ENCODE results near the gene MYO15A.

Gene MYO15A, protein sequence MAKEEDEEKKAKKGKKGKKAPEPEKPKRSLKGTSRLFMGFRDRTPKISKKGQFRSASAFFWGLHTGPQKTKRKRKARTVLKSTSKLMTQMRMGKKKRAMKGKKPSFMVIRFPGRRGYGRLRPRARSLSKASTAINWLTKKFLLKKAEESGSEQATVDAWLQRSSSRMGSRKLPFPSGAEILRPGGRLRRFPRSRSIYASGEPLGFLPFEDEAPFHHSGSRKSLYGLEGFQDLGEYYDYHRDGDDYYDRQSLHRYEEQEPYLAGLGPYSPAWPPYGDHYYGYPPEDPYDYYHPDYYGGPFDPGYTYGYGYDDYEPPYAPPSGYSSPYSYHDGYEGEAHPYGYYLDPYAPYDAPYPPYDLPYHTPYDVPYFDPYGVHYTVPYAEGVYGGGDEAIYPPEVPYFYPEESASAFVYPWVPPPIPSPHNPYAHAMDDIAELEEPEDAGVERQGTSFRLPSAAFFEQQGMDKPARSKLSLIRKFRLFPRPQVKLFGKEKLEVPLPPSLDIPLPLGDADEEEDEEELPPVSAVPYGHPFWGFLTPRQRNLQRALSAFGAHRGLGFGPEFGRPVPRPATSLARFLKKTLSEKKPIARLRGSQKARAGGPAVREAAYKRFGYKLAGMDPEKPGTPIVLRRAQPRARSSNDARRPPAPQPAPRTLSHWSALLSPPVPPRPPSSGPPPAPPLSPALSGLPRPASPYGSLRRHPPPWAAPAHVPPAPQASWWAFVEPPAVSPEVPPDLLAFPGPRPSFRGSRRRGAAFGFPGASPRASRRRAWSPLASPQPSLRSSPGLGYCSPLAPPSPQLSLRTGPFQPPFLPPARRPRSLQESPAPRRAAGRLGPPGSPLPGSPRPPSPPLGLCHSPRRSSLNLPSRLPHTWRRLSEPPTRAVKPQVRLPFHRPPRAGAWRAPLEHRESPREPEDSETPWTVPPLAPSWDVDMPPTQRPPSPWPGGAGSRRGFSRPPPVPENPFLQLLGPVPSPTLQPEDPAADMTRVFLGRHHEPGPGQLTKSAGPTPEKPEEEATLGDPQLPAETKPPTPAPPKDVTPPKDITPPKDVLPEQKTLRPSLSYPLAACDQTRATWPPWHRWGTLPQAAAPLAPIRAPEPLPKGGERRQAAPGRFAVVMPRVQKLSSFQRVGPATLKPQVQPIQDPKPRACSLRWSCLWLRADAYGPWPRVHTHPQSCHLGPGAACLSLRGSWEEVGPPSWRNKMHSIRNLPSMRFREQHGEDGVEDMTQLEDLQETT (N-terminal part only)

DNA sequence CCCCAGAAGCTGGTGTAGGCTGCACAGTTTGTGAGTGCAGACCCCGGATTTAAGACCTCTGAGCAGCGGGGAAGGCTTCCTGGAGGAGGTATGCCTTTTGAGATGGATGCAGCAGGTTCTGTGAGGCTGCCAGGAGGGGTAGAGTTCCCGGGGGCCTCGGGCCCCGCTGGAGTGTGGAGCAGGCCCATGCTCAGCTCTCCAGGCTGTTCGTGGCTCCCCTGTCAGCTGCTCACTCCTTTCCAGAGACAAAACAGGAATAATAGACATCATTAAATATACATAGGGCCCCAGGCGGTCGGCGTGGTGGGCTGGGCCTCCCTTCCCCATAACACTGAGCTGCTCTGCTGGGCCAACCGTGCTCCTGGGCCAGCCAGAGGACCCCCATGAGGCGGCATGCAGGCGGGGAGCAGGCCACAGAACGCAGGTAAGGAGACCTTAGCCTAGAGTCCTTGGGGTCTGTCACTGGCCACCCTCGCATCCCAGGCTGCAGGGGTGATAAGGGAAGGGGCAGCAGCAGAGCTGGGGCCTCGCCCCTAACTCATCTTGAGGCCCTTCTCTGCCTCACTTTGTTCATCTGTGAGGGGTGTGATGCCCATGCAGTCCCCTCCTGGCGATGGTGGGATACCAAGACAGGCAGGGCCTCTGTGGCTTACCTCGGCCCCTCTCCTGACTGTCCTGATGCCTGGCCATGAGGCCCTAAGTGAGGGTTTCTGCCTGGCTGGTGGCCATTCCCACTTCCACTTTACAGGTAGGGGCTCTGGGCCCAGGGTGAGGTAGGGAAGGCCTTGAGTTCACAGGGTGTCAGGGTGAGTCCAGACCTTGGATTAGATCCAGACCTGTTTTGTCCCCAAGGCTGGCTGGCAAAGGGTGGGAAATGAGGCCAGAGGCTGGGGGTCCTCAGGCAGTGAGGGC, at the start of gene MYO15A:
Gene MYO15A (plus strand): TSS at position 356 of the 912 bp plus-strand sequence. CDS start 10,045 bp downstream, outside the sequence.
- DNase-seq (ENCODE audit: low read depth) = no peak

DNA sequence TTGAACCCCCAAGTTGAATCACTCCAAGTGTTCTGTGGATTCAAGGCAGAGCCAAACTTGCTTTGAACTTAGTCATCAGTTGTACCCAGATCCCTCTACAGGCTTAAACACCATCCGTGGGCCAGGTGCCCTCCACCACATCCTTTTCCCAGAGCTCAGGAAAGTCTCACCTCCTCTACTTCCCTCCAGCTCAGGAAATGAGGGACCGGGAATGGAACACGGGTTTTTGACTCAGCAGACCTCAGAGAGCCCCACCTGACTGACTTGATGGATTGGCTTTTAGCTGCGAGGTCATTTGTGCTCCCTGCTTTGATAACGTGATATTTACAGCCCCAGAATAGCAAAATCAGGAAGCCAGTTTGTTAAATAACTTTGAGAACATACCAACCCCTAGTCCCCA, 49.3 kb upstream of the MYO15A start:
- DNase-seq (ENCODE audit: low read depth) = no peak

- DNase-seq (ENCODE audit: low read depth) = no peak
These were observed 44.5 kb upstream of the MYO15A start for GRCh38 chr17:18064053-18064452.

- DNase-seq (ENCODE audit: low read depth) = no peak
These were observed 43.0 kb upstream of the MYO15A start for GRCh38 chr17:18065546-18065945.

DNA sequence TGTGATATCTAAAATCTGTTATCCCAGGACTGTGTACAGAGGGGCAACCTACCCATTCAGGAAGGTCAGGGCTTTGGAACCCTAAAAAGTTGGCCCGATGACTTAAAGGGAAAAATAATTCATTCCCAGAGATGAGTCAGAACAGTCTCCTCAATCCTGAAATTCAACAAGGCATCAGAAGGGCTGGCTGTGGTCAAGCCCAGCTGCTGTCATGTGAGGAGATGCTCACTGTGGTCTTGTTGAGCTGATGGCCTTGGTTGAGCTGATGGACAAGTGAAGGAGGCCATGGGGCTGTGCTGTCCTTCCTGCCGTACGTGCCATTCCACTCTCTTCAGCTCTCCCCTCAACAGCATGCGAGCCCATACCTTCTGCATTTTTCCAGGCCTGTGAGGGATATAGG, 41.7 kb upstream of the MYO15A start:
- no peak for DNase-seq (ENCODE audit: low read depth)

DNA sequence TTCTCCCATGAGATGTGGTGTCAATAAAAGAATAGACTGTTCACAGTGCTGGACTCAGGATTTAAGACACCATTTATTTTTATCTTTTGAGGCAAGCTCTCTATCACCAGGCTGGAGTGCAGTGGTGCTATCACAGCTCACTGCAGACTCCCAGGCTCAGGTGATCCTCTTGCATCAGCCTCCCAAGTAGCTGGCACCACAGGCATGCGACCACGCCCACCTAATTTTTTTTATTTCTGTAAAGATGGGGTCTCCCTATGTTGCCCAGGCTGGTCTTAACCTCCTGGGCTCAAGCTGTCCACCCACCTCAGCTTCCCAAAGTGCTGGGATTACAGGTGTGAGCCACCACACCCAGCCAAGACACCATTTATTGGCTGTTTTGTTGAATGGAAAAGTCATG, 39.5 kb upstream of the MYO15A start:
- DNase-seq (ENCODE audit: low read depth) = no peak

- no peak for DNase-seq (ENCODE audit: low read depth)
These were observed 37.7 kb upstream of the MYO15A start for GRCh38 chr17:18070861-18071340.

DNA sequence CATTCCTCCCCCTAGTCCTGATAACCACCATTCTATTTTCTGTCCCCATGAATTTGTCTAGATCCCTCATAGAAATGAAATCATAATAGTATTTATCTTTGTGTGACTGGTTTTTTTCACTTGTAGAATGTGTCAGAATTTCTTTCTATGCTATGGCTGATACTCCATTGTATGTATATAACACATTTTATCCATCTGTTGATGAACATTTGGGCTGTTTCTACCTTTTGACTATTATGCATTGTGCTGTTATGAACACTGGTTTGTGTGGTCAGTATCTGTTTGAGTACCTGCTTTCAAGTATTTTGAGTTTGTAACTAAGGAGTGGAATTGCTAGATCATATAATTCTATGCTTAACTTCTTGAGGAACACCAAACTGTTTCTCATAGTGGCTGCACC, 36.8 kb upstream of the MYO15A start:
- no peak for DNase-seq (ENCODE audit: low read depth)

GRCh38 chr17:18074566-18075272, 33.8 kb upstream of the MYO15A start:
- DNase-seq (ENCODE audit: low read depth) = no peak

DNA sequence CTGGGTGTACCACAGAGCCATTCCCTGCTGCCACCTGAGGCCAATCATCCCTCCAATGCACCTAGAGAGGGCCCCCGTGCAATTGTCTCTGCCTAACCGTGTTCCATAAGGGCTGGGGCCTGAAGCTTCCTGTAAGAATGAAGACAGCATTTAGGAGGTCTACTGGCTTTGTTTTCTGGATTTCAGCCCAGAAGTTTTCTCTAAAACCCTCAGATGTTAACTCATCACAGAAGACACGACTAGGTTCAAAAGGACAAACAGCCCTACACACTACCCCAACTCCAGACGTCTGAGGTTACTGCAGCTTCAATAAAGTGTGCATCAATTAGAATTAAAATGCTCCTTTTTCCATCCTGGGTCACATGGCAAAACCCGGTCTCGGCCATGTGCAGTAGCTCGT, 31.6 kb upstream of the MYO15A start:
- no peak for DNase-seq (ENCODE audit: low read depth)

DNA sequence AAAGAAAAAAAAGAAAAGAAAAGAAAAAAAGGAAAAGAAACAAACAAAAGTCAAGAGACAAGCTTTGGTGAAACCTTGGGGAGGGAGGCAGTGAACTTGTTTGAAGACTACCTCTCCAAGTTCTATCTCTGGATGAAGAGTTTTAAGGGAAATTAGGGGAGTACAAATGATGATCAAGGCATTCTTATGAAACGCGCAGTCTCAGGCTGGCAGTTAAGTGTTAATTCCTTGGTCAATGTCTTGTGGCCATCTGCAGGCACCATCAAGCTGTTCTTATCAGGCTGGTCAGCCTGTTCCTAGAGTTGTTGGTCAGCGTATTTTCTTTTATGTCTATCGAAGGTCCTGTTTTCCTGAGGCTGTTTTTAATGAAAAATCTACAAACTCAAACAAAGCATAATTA, 29.0 kb upstream of the MYO15A start:
- no peak for DNase-seq (ENCODE audit: low read depth)

GRCh38 chr17:18084256-18084655, 24.3 kb upstream of the MYO15A start:
- no peak for DNase-seq (ENCODE audit: low read depth)

- peak; percentile 50 for DNase-seq (ENCODE audit: low read depth)
These were observed 20.7 kb upstream of the MYO15A start, which contains the start of gene DRG2 for GRCh38 chr17:18087610-18088491. Gene DRG2 (plus strand): TSS chr17:18087948. CDS start chr17:18088024, 76 bp downstream.

- no peak for DNase-seq (ENCODE audit: low read depth)
These were observed 18.9 kb upstream of the MYO15A start for GRCh38 chr17:18089613-18090012.

DNA sequence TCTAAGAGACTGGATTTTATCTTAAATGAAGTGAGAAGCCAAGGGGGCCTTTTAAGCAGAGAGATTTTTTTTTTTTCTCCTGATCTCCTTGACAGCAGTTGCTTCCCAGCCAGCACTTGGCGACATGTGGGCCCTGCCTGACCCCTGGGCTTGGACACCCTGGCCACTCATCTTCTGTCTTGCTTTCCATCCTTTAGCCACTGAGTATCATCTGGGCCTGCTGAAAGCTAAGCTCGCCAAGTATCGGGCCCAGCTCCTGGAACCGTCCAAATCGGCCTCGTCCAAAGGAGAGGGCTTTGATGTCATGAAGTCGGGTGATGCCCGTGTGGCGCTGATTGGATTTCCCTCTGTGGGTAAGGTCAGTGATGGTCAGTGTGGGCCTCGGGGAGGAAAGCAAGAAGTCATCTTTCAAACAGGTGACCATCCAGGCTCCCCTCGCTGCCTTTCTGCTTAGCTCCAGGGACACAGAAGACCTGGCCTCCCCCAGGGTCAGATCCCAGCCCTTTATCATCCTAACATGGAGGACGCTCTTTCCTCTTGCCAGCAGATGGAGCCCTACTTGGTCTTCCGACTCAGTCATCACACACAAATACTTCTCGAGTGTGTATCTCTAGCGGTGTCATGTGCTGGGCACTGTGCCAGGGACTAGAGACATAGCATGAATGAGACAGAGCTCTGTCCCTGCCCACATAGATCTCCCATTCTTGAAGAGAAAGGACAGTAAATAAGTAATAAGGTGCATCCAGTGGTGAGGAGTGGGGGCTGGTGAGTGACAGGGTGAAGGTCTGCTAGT, 14.7 kb upstream of the MYO15A start:
- DNase-seq (ENCODE audit: low read depth) = no peak

DNA sequence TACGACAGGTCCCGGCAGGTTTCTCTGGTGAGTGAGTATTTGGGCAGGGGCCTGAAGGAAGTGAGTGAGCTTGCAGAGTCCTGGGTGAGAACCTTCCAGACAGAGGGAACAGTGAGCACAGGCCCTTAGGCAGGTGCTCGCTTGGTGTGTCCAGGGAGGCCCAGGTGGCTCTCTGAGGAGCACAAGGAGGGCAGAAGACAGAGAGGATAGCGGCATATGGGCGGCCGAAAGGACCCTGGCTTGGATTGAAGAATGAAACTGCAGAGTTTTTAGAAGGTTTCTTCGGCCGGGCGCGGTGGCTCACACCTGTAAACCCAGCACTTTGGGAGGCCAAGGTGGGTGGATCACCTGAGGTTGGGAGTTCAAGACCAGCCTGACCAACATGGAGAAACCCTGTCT, 14.1 kb upstream of the MYO15A start:
- DNase-seq (ENCODE audit: low read depth) = no peak

- DNase-seq (ENCODE audit: low read depth) = no peak
These were observed 9.0 kb upstream of the MYO15A start for GRCh38 chr17:18099516-18099915.

GRCh38 chr17:18100616-18101015, 7.9 kb upstream of the MYO15A start:
- no peak for DNase-seq (ENCODE audit: low read depth)

- DNase-seq (ENCODE audit: low read depth) = no peak
These were observed 6.7 kb upstream of the MYO15A start for GRCh38 chr17:18101828-18102227.
